Ramos (cell line): ENCODE results near the gene ITLN1.

Experiments used
- in situ Hi-C: fragments of 300-500 bp; cut with MboI; formaldehyde crosslinking; loops from one replicate; pipeline ENCODE4 v1.14.3; 2022; ENCODE audit warnings: low sequenced_read_pairs; ENCODE audit not compliant: unreplicated experiment

Gene ITLN1

DNA sequence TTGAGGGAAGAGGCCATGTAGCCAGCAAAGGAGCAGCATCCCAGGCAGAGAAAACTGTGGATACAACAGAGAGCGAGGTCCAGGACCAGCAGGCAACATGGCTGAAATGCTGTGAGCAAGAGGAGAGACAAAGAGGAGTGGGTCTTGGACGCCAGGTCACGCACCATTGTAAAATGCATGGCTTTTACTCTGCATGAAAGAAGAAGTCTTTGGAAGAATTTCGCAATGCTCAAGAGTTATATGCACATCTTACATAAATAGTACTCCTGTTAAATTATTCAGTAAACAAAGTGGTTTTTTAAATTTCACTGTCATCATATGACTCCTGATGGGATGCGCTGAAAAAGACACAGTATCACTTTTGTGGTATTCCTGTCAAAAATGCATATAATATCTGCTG lies 25.8 kb downstream of the ITLN1 start:
- in situ Hi-C loops, result no loop called here

DNA sequence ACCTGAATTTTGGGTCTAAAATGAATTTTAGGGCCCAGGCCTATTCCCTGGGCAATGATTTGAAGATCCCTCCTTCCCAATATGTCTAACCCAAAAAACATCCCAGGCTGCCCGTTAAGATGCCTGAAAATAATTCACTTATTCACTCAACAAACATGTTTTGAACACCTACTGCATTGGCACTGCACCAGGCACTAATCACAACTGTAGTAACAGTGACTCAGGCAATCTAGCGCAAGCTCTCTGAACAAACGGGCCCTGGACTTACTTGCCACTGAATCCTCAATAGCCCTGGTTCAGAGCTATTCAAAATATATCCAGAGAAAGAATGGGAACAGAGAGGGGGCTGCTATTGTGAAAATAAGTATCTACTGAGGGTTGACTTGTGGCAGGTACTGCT lies 26.5 kb downstream of the ITLN1 start:
- in situ Hi-C loops, result no loop called here

DNA sequence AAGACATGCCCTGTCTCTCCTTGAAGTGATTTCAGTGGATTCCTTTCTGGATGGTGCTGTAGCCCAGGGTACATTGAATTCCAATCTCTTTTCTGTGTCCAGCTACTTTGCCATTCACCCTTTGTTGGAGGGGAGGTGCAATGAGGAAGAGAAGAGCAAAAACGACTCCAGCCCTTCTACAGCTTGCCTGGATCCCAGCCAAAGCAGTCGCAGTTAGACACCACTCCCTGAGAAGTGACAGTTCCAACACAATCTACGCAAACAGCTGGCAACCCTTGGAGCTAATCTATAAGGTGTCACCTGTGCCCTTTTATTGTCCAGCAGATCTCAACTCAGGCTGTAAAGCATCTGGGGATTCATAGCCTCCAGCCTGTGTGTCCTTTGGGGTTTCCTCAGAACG lies 26.9 kb downstream of the ITLN1 start:
- in situ Hi-C loops, result no loop called here

DNA sequence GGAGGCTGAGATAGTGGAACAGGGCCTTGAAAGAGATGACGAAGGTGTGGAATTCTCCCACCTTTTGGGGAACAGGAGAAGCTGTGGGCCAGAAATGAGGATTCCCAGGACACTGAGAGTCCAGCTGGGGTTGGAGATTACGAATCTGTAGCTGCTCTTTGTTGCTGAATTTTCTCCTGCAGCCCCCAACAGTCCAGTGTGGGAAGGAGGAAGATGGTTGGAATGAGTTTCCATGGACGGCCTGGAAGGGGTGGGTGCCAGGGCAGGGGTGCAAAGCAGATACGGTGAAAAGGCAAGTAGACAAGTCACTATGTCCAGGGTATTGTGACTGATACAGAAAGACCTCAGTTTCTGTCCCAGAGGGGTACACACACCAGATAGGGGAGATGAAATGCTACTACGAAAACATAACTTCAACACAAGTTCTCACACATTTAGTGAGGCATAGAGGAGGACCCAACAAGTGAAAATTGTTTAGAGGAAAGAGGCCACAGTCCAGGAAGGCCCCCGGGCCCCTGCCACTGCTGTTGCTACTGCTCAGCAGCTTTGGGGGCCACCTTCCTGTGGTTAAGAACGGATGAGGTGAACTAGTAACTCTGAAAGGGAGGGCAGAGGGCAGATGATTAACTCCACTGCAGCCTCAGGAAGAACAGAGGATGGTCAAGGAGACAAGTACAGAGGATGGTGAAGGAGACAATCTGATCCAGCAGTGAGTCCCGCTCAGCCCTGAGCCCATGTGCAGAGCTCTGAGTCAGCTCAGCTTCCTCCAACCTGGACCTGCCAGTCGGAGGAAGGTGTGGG lies 29.6 kb downstream of the ITLN1 start:
- in situ Hi-C loops, result no loop called here

DNA sequence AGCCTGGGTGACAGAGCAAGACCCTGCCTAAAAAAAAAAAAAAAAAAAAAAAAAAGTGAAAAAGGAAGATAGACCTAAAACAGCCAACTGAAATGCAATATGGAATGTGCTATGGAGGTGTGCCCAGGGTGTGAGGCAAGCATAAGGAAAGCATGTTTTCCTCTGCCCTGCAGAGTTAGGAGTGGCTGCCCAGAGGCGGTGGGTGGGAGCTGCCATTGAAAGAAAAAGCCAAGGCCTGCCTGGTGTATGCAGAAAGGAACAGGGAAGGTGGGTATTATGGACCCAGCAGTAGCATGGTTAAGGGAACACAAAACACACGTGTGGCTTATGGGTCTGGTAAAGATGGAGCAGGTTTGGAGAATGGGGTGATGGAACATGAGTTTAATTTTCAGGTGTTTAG lies 31.2 kb downstream of the ITLN1 start:
- in situ Hi-C loops, result no loop called here

DNA sequence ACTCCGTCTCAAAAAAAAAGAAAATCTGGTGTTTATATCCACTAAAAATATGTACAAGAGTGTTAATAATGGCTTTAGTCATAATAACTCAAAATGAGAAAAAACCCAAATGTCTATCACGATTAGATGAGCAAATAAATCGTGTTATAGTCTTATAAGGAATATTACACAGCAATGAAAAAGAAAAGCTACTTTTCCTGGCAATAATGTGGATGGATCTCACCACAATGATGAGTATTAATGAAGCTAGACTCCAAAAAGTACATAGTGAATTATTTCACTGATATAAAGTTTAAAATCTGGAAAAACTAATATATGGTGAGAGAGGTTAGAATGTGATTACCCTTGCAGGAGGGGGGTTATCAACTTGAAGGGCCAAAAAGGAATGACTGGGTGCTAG lies 32.0 kb downstream of the ITLN1 start:
- in situ Hi-C loops, result no loop called here

DNA sequence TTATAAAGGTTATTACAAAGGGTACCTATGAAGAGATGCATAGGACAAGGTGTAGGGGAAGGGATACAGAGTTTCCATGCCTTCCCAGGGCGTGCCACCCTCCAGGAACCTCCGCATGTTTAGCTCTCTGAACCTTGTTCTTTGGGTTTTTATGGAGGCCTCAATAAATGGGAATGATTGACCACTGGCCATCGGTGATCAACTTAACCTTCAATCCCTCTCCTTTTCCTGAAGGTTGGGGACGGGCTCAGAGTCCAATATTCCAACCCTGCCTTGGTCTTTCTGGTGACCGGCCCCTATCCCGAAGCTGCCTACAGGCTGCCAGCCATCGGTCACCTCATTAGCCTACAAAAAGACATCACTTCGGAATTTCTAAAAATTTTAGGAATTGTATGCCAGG lies 34.0 kb downstream of the ITLN1 start:
- in situ Hi-C loops, result no loop called here

DNA sequence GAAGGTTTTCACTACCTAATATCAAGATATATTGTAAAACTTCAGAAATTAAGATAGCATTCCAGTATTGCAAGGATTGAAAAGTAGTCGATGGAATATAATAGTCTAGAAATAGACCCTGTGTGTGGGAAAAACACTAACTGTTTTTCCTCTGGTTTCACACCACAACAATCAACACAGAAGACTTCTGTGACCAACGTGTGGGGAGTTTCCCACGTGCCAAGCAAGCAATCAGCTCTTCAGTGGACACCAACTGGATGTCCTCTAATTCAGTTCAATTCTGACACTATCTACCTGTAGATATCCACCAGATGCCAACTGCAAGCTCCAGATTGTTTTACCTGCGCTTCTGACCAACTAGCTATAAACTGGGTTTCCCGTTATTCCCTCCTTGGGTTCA lies 34.4 kb downstream of the ITLN1 start:
- in situ Hi-C loops, result no loop called here

DNA sequence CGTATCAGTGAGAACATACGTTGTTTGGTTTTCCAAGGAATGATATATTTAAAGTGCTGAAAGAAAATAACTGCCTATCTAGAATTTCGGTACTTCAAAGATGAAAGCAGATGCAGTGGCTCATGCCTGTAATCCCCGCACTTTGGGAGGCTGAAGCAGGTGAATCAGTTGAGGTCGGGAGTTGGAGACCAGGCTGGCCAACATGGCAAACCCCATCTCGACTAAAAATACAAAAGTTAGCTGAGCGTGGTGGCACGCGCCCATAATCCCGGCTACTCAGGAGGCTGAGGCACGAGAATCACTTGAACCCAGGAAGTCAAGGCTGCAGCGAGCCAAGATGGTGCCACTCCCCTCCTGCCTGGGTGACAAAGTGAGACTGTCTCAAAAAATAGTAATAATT lies 38.7 kb downstream of the ITLN1 start:
- in situ Hi-C loops, result no loop called here

DNA sequence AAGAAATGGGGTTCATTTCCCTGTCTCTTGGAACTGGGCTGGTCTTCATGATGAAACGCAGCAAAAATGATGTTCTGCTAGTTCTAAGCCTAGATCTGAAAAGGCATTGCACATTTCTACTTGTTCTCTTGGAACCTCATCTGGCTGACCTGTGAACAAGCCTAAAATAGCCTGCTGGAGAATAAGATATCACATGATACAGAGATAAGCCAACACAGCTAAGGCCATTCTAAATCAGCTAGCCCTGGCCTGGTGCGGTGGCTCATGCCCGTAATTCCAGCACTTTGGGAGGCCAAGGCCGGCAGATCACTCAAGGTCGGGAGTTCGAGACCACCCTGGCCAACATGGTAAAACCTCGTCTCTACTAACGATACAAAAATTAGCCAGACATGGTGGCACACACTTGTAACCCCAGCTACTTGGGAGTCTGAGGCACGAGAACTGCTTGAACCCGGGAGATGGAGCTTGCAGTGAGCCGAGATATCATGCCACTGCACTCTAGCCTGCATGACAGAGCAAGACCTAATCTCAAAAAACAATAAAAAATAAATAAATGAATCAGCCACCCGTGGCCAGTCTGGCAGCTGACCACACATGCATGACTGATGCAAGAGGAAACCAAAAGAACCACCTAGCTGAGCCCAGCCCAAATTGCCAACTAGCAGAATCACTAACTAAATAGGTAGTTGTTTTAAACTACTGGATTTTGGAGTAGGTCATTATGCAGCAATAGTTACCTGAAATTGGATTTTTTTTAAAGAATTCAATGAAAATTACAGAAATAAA lies 40.3 kb downstream of the ITLN1 start:
- in situ Hi-C loops, result no loop called here

DNA sequence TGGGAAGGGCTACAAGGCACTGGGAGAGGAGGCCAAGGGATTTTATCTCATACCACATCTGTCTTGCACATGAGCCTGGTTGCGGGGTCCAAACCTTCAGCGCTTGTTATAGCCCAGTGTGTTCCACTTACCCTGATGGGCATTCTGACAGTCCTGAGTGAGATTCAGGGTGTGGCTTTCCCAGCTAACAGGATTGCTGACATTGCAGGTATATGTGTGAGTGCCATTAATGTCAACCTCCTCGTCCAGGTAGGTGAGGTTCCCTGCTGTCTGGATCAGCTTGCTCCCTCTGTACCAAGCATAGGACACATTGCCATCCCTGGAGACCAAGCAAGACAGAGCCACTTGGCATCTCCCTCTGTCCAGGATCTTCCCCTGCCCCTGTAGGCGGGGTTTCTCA lies 43.9 kb downstream of the ITLN1 start:
- in situ Hi-C loops, result no loop called here

DNA sequence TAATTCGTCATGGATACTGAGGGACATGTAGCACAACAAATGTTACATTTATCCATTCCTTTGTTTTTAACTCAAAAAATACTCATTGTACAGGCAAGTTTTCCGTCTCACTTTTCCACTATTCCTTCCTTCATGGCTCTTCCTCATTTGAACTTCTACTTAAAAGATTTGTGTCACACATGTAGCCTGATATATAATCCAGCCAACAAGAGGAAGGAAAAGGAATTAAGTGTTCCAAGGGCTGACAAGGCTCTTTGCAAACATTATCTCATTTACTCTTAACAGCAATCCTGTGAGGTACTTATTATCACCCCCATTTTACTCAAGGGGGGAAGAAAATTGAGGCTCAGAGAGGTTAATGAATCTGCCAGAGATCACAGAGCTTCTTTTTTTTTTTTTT lies 45.2 kb downstream of the ITLN1 start:
- in situ Hi-C loops, result loop anchor here (5.0 kb wide), 1 partner anchor 113 kb away; the partner anchor contains the start of gene ITLN2

DNA sequence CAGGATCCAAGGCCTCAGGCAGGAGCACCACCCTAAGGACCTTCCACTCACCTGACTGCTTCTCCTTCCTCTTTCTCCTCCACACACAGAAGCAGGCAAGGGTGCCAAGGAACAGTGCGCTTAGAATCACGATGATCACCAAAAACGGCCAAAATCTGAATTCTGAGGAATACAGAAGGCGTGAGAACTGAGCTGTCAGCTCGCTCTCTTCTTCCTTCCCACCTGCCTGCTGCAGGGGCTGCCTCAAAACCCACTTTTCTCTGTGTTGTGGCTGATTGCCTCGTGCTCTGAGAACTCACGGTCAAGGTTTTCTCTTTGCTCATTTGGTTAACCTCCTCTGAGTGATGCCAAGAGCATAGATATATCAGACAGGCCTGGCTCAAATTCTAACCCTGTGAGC lies 46.1 kb downstream of the ITLN1 start:
- in situ Hi-C loops, result loop anchor here (5.0 kb wide), 1 partner anchor 113 kb away; the partner anchor contains the start of gene ITLN2

DNA sequence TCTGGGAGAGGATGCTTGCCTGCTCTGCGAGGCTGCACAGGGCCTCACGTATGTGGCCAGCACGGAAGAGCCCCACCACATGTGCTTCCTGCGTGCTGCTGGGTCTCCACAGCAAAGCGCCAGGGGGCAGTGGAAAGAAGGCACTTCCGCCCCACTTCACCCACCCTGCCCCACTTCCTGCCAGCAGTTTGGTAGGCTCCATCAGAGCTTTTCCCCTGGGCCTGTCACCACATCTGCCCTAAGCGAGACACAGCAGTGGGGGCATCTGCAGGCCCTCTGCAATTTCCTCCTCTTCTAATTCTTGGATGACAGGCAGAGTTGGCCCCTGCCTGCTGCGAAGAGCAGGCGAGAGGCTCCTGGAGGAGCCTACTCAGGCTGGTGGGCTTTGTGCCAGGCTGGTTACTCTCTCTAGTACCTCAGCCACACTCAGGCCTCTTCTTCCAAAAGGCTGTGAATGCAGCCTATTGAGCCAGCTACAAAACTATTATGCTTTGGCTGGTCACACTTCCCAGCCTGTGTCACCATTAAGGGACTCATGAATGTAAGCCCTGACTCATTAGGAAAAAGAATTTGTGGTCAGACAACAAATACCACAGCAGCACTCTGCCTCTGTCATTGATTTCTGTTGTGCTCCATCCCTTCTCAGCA lies 47.3 kb downstream of the ITLN1 start:
- in situ Hi-C loops, result loop anchor here (5.0 kb wide), 1 partner anchor 115 kb away; the partner anchor contains the start of gene ITLN2

DNA sequence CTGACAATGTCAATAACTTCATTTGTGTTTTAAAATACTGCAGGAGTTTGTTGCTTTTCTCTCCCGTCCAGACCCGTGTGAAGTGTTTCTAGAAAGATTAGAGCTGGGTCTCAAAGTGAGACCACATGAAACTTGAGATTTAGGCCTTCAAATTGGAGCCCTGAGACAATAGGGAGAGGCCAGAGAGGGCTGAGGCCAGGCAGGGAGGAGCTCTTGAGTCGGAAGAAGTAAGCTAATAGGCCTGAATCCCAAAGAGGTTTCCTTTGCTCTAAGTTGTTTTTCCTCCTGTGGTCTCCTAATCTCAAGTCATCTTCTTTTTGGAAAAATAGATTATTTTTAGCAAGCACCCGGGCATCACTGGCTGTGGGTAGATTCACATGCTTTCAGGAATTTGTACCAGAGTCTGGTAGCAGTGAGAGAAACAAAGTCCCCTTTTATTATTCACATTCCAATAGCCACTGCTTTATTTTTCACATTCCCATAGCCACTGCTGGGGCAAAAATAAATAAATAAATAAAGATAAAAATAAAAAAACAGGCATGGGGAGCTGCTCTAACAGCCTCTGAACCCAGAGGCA lies 47.9 kb downstream of the ITLN1 start:
- in situ Hi-C loops, result loop anchor here (5.0 kb wide), 1 partner anchor 115 kb away; the partner anchor contains the start of gene ITLN2

DNA sequence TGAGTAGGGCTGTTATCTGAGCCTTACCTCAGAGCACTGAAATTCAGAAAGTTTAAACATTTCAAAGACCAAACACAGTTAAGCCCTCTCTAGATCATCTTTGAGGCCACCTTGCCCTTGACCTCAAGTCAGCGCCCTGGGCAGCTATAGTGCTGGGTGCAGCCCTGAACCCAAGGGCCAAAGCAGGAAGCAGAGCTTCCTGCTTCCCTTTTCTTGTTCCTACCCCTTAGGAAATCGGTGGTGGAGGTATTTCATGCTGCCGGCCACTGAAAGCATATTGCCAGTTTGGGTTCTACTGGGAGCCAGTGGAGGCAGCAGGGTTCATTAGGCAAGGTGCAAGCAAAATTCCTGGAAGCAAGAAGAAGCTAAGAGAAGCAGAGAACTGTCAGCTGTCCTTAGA lies 48.4 kb downstream of the ITLN1 start:
- in situ Hi-C loops, result loop anchor here (5.0 kb wide), 1 partner anchor 116 kb away; the partner anchor contains the start of gene ITLN2

DNA sequence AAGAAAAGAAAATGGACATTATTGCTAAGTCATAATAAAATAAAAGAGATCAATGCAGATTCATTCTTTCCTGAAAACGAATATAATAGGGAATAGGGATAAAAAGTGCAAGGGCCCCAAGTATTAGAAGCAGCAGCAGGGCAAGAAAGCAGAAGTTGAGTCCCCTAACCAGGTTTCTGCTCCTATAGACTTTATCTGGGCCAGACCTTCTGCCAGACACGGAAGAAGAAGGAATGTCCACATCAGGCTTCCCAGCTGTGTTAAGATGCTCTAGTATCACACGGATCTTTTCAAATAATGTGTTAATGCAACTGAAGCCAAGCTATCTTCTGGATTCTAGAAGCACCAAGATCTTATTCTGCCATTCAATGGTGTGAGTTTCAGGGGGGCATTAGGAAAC lies 49.2 kb downstream of the ITLN1 start:
- in situ Hi-C loops, result loop anchor here (5.0 kb wide), 1 partner anchor 117 kb away; the partner anchor contains the start of gene ITLN2

DNA sequence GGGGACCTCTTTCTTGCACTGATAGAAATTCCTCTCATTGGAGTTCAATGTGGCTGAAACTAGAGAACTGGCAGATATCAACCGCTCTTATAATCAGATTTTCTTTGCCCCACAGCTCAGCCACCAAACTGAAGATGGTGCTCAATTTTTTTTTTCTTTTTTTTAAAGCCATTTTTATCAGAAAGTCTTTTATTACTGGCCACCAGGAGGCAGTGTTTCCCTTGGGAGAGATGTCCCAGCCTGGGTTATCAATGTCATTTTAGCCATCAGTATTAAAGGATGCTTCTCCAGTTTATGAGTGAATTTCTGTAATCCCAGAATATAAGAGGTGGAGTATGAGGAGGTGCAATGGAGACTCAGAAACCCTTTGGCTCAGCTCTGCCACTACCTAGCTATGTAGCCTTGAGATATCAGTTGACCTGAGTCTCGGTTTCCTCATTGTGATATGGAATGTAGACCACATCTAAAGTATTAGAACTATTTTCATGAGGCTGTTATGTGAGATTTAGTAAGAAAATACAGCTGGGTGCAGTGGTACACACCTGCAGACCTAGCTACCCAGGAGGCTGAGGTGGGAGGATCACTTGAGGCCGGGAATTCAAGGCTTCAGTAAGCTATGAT lies 49.9 kb downstream of the ITLN1 start:
- in situ Hi-C loops, result loop anchor here (5.0 kb wide), 1 partner anchor 117 kb away; the partner anchor contains the start of gene ITLN2

DNA sequence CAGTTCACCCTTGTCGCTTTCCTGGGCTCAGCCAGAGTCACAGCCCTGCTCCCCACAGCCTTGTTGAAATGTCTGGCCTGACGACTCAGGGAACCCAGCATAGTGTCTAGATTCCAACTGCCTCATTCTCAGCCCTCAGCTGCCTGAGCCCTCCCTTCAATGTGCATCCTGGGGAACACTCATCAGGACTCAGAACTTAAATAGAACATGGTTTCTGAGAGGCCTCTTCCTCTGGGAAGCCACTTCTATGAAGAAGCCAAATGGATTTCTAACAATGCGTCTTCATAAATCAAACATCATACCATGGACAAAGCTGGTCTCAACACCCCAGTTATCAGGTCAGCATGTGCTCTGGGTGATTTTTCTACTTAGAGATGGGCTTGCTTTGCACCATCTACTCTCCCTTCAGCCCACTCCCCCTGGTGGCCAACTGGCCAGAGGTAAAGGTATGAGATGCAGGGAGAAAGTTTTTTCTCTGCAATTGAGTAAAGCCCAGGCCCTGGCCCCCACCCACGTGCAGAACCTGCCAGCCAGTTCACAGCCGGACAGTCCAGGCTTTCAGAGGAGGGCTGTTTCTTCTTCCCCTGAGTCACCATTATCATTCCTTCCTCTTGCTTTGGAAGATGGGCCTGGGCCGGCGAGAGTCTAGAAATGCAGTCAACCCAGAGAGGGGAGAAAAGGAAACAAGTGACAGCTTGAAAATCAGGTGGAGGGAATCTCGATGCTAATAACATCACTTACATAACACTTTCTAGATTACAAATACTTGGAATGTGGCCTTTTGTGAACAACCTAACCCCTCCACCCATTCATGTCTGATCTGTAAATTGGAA lies 54.4 kb downstream of the ITLN1 start:
- in situ Hi-C loops, result no loop called here
